HG03457 (cell line): ENCODE results near the gene KLHDC4.

Experiments used
- ATAC-seq: cut with Tn5 transposase; IDR thresholded peaks from one replicate; pipeline ENCODE4 v1.9.1; 2021; ENCODE audit warnings: moderate number of reproducible peaks; ENCODE audit not compliant: unreplicated experiment

Gene KLHDC4

GRCh38 chr16:87666919-87667318 is 98.9 kb downstream of the KLHDC4 start:
- ATAC-seq, result no peak

- ATAC-seq, result no peak
Measured at GRCh38 chr16:87665193-87665592, 100.6 kb downstream of the KLHDC4 start.

GRCh38 chr16:87664792-87665191 is 101.0 kb downstream of the KLHDC4 start:
- ATAC-seq, result no peak

- ATAC-seq, result no peak
Measured at GRCh38 chr16:87662254-87663204, 103.3 kb downstream of the KLHDC4 start.

GRCh38 chr16:87661561-87661960 is 104.2 kb downstream of the KLHDC4 start:
- ATAC-seq, result no peak

- ATAC-seq, result no peak
Measured at GRCh38 chr16:87658564-87659225, 107.1 kb downstream of the KLHDC4 start.
